ENCODE data around the gene SLX9.
"Not testable (repeated sequence)": the region's sequence is repeated elsewhere in the genome, so short reads cannot be mapped to it uniquely, and the experiment has no call there.

SLX9 gene

GRCh38 chr21:45021428-45022347 lies 81.9 kb downstream of the SLX9 start:
- no peak for DNase-seq (ENCODE audit: low read depth)
- TF ChIP-seq, protein P1, sequence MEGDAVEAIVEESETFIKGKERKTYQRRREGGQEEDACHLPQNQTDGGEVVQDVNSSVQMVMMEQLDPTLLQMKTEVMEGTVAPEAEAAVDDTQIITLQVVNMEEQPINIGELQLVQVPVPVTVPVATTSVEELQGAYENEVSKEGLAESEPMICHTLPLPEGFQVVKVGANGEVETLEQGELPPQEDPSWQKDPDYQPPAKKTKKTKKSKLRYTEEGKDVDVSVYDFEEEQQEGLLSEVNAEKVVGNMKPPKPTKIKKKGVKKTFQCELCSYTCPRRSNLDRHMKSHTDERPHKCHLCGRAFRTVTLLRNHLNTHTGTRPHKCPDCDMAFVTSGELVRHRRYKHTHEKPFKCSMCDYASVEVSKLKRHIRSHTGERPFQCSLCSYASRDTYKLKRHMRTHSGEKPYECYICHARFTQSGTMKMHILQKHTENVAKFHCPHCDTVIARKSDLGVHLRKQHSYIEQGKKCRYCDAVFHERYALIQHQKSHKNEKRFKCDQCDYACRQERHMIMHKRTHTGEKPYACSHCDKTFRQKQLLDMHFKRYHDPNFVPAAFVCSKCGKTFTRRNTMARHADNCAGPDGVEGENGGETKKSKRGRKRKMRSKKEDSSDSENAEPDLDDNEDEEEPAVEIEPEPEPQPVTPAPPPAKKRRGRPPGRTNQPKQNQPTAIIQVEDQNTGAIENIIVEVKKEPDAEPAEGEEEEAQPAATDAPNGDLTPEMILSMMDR (conservative IDR thresholded peaks at IDR 0.05; ENCODE audit: low read length) = no peak
- H3K4me3 ChIP-seq (ENCODE audit: low read length) = no peak overlapping the region

DNA sequence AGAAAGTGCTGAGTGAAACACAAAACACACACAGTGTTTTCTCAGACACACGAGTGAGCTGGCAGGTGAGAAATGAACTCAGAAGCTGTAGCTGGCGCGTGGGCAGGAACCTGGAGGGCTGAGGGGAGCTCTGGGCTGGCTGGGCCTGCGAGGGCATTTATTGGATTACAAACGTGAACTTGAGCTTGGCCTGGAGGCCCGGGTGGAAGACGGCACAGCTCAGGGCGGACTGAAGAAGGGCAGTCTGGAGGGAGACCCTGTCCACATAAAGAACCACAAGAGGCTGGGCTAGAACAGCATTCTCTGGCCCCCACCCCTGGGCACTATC lies 82.5 kb downstream of the SLX9 start:
- DNase-seq (ENCODE audit: low read depth) = no peak
- TF ChIP-seq, protein P1 (conservative IDR thresholded peaks at IDR 0.05; ENCODE audit: low read length) = no peak
- H3K4me3 ChIP-seq (ENCODE audit: low read length) = no peak overlapping the region

DNA sequence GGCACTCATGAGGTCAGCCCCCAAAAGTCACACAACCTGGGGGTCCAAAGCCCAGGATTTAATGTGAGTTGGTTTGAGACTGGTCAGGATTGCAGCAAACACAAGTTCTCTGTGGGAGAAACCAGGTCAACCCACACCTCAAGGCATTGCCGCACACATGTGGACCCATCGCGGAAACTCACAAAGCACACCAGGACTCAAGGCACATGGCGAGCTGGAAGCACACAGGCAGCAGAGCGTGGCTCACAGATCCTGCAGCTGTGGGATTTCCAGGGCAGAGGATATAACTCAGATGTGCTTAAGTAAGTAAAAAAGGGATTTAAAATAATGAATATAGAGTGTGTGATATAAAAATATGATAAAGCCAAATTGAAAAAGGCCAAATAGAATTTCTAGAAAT lies 82.9 kb downstream of the SLX9 start:
- TF ChIP-seq, protein P1 (conservative IDR thresholded peaks at IDR 0.05; ENCODE audit: low read length) = no peak

GRCh38 chr21:45024516-45024915 lies 84.7 kb downstream of the SLX9 start:
- not testable (repeated sequence) for H3K4me3 ChIP-seq (ENCODE audit: low read length); DNase-seq (ENCODE audit: low read depth)

More for the DNA sequence above, 82.9 kb downstream of the SLX9 start:
- no peak overlapping the region for H3K4me3 ChIP-seq (ENCODE audit: low read length)
- DNase-seq (ENCODE audit: low read depth) = no peak

- DNase-seq (ENCODE audit: low read depth) = no peak
- H3K4me3 ChIP-seq (ENCODE audit: low read length) = no peak overlapping the region
- TF ChIP-seq, protein P1 (conservative IDR thresholded peaks at IDR 0.05; ENCODE audit: low read length) = no peak
Observed at GRCh38 chr21:45026066-45026745, 86.4 kb downstream of the SLX9 start.
